ENCODE measurements around the gene ATP8B1.

DNA sequence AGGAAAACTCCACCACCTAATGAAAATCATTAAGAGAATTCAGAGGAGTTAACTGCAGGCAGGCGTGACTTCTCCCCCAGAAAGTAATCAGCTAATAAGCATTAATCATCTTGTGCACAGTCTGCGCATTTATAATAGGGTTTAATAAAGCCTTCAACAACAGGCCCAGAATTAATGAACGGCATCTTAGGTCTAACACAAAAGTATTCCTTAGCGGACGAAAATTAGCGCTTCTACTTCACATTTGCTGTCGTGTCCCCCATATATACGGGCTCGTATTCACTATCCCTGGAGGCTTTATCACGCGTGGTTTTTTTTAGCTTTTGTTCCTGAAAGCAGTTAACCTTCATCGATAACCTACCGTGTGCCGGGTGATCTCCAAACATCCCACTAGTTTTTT lies 1.8 kb downstream of the ATP8B1 start:
- TF ChIP-seq EZH2 (IDR thresholded peaks at IDR 0.05; ENCODE audit: low read length, unreplicated experiment) = no peak
- TF ChIP-seq, protein P1, sequence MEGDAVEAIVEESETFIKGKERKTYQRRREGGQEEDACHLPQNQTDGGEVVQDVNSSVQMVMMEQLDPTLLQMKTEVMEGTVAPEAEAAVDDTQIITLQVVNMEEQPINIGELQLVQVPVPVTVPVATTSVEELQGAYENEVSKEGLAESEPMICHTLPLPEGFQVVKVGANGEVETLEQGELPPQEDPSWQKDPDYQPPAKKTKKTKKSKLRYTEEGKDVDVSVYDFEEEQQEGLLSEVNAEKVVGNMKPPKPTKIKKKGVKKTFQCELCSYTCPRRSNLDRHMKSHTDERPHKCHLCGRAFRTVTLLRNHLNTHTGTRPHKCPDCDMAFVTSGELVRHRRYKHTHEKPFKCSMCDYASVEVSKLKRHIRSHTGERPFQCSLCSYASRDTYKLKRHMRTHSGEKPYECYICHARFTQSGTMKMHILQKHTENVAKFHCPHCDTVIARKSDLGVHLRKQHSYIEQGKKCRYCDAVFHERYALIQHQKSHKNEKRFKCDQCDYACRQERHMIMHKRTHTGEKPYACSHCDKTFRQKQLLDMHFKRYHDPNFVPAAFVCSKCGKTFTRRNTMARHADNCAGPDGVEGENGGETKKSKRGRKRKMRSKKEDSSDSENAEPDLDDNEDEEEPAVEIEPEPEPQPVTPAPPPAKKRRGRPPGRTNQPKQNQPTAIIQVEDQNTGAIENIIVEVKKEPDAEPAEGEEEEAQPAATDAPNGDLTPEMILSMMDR (conservative IDR thresholded peaks at IDR 0.05; ENCODE audit: low read depth, low read length) = no peak
